ENCODE data around the gene SLC66A2. TPM values are rescaled to one million over a fixed set of nuclear protein-coding genes. Genes with fewer than 3 reads are reported as not detected.

The SLC66A2 gene
- total and polyA plus RNA-seq, 2 donors (not counting 1 experiment from before 2014, with no cell fraction given) = 44.4 to 45.1 TPM

DNA sequence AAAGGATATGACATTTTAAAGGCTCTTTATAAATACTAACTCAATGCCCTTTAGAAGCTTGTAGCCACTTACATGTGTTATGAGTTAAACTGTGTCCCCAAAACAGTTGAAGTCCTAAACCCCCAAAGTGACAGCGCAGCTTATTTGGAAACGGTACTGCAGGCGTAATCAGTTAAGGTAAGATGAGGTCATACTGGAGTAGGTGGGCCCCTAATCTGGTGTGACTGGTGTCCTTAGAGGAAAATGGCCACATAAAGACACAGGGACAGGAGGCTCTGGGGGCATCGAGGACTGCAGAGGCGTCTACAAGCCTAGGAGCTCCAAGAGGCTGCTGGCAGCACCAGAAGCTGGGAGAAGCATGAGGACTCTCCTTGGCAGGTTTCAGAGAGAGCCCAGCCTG is 28.4 kb upstream of the SLC66A2 start:
- 96% methylated on average over 5 of the region's 5 CpGs for WGBS (ENCODE audit: insufficient coverage)
- intact Hi-C loops (cut with micrococcal nuclease) = loop anchor here (10.0 kb wide), 1 partner anchor 165 kb away; no protein-coding TSS in a partner anchor
- CTCF ChIA-PET = no interaction called here

GRCh38 chr18:79975985-79976680 is 24.7 kb upstream of the SLC66A2 start:
- Histone ChIP-seq H4K20me1 (ENCODE audit: control insufficient read depth, insufficient read depth, low read length, poor library complexity, severe bottlenecking) (peaks cover 96% of the 10 kb centered on the region), H3K4me1 (ENCODE audit: control insufficient read depth in 2 of 2, insufficient read depth in 2 of 2, low read length in 2 of 2) (no peaks in the 10 kb centered on the region), H3K36me3 (replicated peaks in 1 of 2; ENCODE audit: control extremely low read depth in 1 of 2, control insufficient read depth in 1 of 2, extremely low read depth in 1 of 2, insufficient read depth in 2 of 2, low read length in 1 of 2) (peaks cover 0 to 48% of the 10 kb centered on the region in 2 experiments), H3K4me3 (ENCODE audit: control extremely low read depth in 1 of 5, extremely low read depth in 1 of 5, insufficient read depth in 1 of 5, low read depth in 2 of 5, low read length in 4 of 5) (no peak overlapping the region), H3K27me3 (replicated peaks in 1 of 4; ENCODE audit: control extremely low read depth in 1 of 4, control insufficient read depth in 3 of 4, insufficient read depth in 4 of 4, low read length in 3 of 4) (no peaks in the 10 kb centered on the region), H3K9me3 (ENCODE audit: control extremely low read depth in 1 of 3, control insufficient read depth in 2 of 3, insufficient read depth in 1 of 3, low read length in 2 of 3) (no peaks in the 10 kb centered on the region), H3K9ac (ENCODE audit: low read length) (no peak overlapping the region), H3K79me2 (ENCODE audit: control insufficient read depth, insufficient read depth, low read length) (peaks cover 66% of the 10 kb centered on the region), H3K4me2 (replicated peaks; ENCODE audit: low read depth, low read length, poor library complexity, severe bottlenecking) (no peak overlapping the region), H2AFZ (ENCODE audit: insufficient read depth, low read depth, low read length, poor library complexity, severe bottlenecking) (no peak overlapping the region), H3K27ac (ENCODE audit: low read length in 2 of 2) (no peak overlapping the region)
- H3K27me3 Mint-ChIP-seq = no peaks in the 10 kb centered on the region
- H3K4me1 Mint-ChIP-seq = peaks cover 16% of the 10 kb centered on the region
- H3K9me3 Mint-ChIP-seq (ENCODE audit: insufficient read depth) = no peaks in the 10 kb centered on the region
- TF ChIP-seq, protein P1, sequence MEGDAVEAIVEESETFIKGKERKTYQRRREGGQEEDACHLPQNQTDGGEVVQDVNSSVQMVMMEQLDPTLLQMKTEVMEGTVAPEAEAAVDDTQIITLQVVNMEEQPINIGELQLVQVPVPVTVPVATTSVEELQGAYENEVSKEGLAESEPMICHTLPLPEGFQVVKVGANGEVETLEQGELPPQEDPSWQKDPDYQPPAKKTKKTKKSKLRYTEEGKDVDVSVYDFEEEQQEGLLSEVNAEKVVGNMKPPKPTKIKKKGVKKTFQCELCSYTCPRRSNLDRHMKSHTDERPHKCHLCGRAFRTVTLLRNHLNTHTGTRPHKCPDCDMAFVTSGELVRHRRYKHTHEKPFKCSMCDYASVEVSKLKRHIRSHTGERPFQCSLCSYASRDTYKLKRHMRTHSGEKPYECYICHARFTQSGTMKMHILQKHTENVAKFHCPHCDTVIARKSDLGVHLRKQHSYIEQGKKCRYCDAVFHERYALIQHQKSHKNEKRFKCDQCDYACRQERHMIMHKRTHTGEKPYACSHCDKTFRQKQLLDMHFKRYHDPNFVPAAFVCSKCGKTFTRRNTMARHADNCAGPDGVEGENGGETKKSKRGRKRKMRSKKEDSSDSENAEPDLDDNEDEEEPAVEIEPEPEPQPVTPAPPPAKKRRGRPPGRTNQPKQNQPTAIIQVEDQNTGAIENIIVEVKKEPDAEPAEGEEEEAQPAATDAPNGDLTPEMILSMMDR (IDR thresholded peaks at IDR 0.05) = no peak
- TF ChIP-seq EZH2 (IDR thresholded peaks at IDR 0.05; ENCODE audit: borderline replicate concordance, insufficient read depth, low read depth, low read length, poor library complexity, severe bottlenecking) = no peak
- DNase-seq (no peak), ATAC-seq (ENCODE audit: low read depth) (no peak)
- no peak overlapping the region for H3K4me3 Mint-ChIP-seq
- POLR2A ChIA-PET = no interaction called here
- no peak overlapping the region for H3K27ac Mint-ChIP-seq
- intact Hi-C loops (cut with micrococcal nuclease) = no loop called here
- CTCF ChIA-PET = interaction anchor here (0.6 kb wide), 1 partner anchor 177 kb away, joined by 3 read pairs; no protein-coding TSS in a partner anchor
- WGBS (ENCODE audit: insufficient coverage) = 96% methylated on average over 13 of the region's 14 CpGs

More for the DNA sequence above, 28.4 kb upstream of the SLC66A2 start:
- no peak for DNase-seq
- no peak overlapping the region for H2AFZ ChIP-seq (ENCODE audit: insufficient read depth, low read depth, low read length, poor library complexity, severe bottlenecking)
- Mint-ChIP-seq H3K4me1 (peaks cover 42% of the 10 kb centered on the region), H3K4me3 (no peak overlapping the region), H3K27me3 (no peaks in the 10 kb centered on the region), H3K27ac (no peak overlapping the region), H3K9me3 (ENCODE audit: insufficient read depth) (no peaks in the 10 kb centered on the region)
- no peaks in the 10 kb centered on the region for H3K9me3 ChIP-seq (ENCODE audit: control extremely low read depth in 1 of 3, control insufficient read depth in 2 of 3, insufficient read depth in 1 of 3, low read length in 2 of 3)
- H3K27ac ChIP-seq (ENCODE audit: low read length in 2 of 2) = no peak overlapping the region
- no peaks in the 10 kb centered on the region for H3K27me3 ChIP-seq (replicated peaks in 1 of 4; ENCODE audit: control extremely low read depth in 1 of 4, control insufficient read depth in 3 of 4, insufficient read depth in 4 of 4, low read length in 3 of 4)
- POLR2A ChIA-PET = no interaction called here
- peaks cover 96% of the 10 kb centered on the region for H4K20me1 ChIP-seq (ENCODE audit: control insufficient read depth, insufficient read depth, low read length, poor library complexity, severe bottlenecking)
- no peak overlapping the region for H3K9ac ChIP-seq (ENCODE audit: low read length)
- no peak for TF ChIP-seq EZH2 (IDR thresholded peaks at IDR 0.05; ENCODE audit: borderline replicate concordance, insufficient read depth, low read depth, low read length, poor library complexity, severe bottlenecking)
- TF ChIP-seq, protein P1 (IDR thresholded peaks at IDR 0.05) = no peak
- H3K4me1 ChIP-seq (ENCODE audit: control insufficient read depth in 2 of 2, insufficient read depth in 2 of 2, low read length in 2 of 2) = no peaks in the 10 kb centered on the region
- no peak overlapping the region for H3K4me2 ChIP-seq (replicated peaks; ENCODE audit: low read depth, low read length, poor library complexity, severe bottlenecking)
- peaks cover 96% of the 10 kb centered on the region for H3K79me2 ChIP-seq (ENCODE audit: control insufficient read depth, insufficient read depth, low read length)
- no peak for ATAC-seq (ENCODE audit: low read depth)
- no peak overlapping the region for H3K4me3 ChIP-seq (ENCODE audit: control extremely low read depth in 1 of 5, extremely low read depth in 1 of 5, insufficient read depth in 1 of 5, low read depth in 2 of 5, low read length in 4 of 5)
- H3K36me3 ChIP-seq (replicated peaks in 1 of 2; ENCODE audit: control extremely low read depth in 1 of 2, control insufficient read depth in 1 of 2, extremely low read depth in 1 of 2, insufficient read depth in 2 of 2, low read length in 1 of 2) = peaks cover 0 to 47% of the 10 kb centered on the region in 2 experiments

Measured in B cell (primary cell).